ENCODE data around the gene SDC3.
"Not testable (repeated sequence)": the region's sequence is repeated elsewhere in the genome, so short reads cannot be mapped to it uniquely, and the experiment has no call there.

SDC3 gene

DNA sequence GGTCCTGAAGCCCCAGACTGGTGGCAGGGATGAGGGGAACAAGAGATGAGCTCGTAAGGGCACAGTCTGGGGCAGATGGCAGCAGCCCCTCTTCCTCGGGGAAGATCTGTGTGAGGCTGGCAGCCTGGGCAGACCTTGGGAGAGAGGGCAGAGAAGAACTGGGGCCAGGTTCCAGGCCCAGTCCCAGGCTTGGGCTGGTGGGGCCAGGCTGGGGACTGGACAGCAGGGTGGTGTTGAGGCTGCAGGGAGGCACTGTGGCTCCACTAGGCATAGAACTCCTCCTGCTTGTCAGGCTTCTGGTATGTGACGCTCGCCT lies 35.7 kb downstream of the SDC3 start:
- Histone ChIP-seq H3K4me3 (ENCODE audit: low read length in 2 of 2) (no peak overlapping the region), H3K9ac (ENCODE audit: low read length in 2 of 2) (no peak overlapping the region), H3K27ac (ENCODE audit: low read length) (no peak overlapping the region), H3K27me3 (ENCODE audit: control insufficient read depth in 1 of 2, insufficient read depth in 2 of 2, low read length in 2 of 2) (no peaks in the 10 kb centered on the region), H3K36me3 (ENCODE audit: control insufficient read depth in 2 of 2, insufficient read depth in 2 of 2, low read length in 2 of 2) (peaks cover 48% of the 10 kb centered on the region in 2 donors), H3K4me1 (ENCODE audit: control insufficient read depth, insufficient read depth, low read length) (peaks cover 18% of the 10 kb centered on the region), H3K9me3 (ENCODE audit: control insufficient read depth in 2 of 2, low read length in 2 of 2) (peaks cover 0 to 8% of the 10 kb centered on the region in 2 donors)

DNA sequence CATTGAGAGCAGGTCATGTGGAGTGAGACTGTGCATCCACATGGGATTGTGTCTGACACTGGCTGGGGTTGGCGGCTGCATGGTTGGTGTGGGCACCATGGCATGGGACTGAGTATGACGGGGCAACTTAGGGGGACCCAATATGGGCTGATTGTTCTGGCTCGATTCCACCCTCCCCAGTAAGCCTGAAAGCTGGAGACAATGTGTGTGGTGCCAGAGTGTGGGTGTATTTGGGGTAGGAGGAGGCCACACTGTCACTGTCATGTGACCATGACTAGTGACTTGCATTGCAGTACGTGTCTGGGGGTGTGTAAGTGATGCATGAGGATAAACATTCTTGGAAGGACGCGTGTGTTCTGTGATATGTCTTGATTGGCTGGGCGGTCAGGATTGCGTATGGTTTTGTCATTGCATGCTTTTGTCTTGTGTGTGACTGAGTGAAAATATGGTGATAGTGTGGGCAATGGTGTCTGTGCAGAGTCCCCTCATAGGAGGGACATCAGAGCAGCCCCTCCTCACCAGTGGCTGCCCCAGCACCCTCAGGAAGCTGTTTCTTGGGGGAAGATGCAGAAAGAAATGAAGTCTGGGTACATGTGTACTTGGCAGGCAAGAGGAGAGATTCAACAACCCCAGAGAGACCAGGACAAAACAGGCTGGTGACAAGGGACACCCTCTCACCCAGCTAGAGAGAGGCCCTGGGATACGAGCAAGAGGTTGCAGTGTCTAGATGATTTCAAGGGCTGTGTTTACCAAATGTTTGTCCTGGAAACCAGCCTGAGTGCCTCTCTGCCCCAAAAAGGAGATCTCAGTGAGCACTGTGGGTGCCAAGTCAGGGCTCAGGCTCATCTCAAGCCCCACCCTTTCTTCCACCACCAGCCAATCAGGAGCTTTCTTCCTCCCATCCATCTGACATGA lies 36.3 kb downstream of the SDC3 start:
- no peak overlapping the region for H3K4me3 ChIP-seq (ENCODE audit: low read length in 2 of 2)
- H3K27ac ChIP-seq (ENCODE audit: low read length): no peak overlapping the region
- H3K9me3 ChIP-seq (ENCODE audit: control insufficient read depth in 2 of 2, low read length in 2 of 2): peaks cover 0 to 8% of the 10 kb centered on the region in 2 donors
- peaks cover 12% of the 10 kb centered on the region for H3K4me1 ChIP-seq (ENCODE audit: control insufficient read depth, insufficient read depth, low read length)
- no peak overlapping the region for H3K9ac ChIP-seq (ENCODE audit: low read length in 2 of 2)
- peaks cover 48% of the 10 kb centered on the region in 2 donors for H3K36me3 ChIP-seq (ENCODE audit: control insufficient read depth in 2 of 2, insufficient read depth in 2 of 2, low read length in 2 of 2)
- H3K27me3 ChIP-seq (ENCODE audit: control insufficient read depth in 1 of 2, insufficient read depth in 2 of 2, low read length in 2 of 2): no peaks in the 10 kb centered on the region

DNA sequence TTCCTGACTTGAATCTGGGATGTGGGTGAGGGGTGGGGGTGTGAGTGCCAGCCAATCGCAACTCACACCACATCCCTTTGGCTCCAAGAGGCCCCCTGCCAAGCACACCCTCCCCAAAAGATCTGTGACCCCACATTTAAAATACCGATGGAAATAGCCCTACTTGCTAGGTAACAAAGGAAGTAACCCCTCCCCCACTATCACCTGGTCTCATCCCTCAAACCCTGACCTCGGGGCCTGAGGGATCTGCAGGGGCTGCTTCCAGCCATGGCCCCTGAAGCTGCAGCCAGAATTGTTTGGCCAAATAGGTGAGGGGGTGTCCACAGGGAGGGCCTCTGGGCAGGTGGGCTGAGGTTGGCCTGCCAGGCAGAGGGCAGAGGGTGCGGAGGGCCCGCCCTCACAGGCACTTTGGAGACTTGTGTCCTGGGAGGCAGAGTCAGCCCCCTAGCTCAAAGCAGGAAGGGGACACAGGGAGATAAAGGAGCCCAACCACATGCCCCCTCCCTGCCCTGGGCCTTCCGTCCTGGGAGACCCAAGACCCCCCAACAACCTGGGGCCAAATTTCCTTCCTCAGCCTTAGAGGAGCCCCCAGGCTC lies 37.2 kb downstream of the SDC3 start:
- H3K4me3 ChIP-seq (ENCODE audit: low read length in 2 of 2): no peak overlapping the region
- peaks cover 0 to 8% of the 10 kb centered on the region in 2 donors for H3K9me3 ChIP-seq (ENCODE audit: control insufficient read depth in 2 of 2, low read length in 2 of 2)
- no peaks in the 10 kb centered on the region for H3K27me3 ChIP-seq (ENCODE audit: control insufficient read depth in 1 of 2, insufficient read depth in 2 of 2, low read length in 2 of 2)
- H3K27ac ChIP-seq (ENCODE audit: low read length): no peak overlapping the region
- no peak overlapping the region for H3K9ac ChIP-seq (ENCODE audit: low read length in 2 of 2)
- peaks cover 4% of the 10 kb centered on the region for H3K4me1 ChIP-seq (ENCODE audit: control insufficient read depth, insufficient read depth, low read length)
- peaks cover 45 to 48% of the 10 kb centered on the region in 2 donors for H3K36me3 ChIP-seq (ENCODE audit: control insufficient read depth in 2 of 2, insufficient read depth in 2 of 2, low read length in 2 of 2)

DNA sequence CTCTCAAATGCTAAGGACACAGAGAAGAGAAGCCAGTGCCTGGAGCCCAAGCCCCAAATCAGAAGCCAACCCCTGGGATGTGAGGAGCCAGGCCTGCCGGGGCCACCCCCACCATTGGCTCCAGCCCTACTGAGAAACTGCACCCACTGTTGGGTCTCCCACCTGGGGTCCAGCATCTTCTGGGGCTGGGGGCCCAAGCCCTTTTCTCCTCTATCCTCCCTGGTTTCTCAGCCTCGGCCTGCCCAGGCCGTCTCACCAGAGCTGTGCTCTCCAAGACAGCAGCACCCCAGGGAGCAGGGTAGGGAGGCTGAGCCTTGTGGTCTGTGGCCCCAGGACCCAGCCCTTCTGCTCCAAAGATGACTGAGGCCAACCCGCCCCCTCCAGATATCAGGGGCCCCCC lies 37.9 kb downstream of the SDC3 start:
- Histone ChIP-seq H3K4me3 (ENCODE audit: low read length in 2 of 2) (no peak overlapping the region), H3K27ac (ENCODE audit: low read length) (no peak overlapping the region), H3K9ac (ENCODE audit: low read length in 2 of 2) (no peak overlapping the region), H3K4me1 (ENCODE audit: control insufficient read depth, insufficient read depth, low read length) (peaks cover under 1% of the 10 kb centered on the region), H3K27me3 (ENCODE audit: control insufficient read depth in 1 of 2, insufficient read depth in 2 of 2, low read length in 2 of 2) (no peaks in the 10 kb centered on the region), H3K36me3 (ENCODE audit: control insufficient read depth in 2 of 2, insufficient read depth in 2 of 2, low read length in 2 of 2) (peaks cover 41 to 47% of the 10 kb centered on the region in 2 donors), H3K9me3 (ENCODE audit: control insufficient read depth in 2 of 2, low read length in 2 of 2) (peaks cover 0 to 8% of the 10 kb centered on the region in 2 donors)

DNA sequence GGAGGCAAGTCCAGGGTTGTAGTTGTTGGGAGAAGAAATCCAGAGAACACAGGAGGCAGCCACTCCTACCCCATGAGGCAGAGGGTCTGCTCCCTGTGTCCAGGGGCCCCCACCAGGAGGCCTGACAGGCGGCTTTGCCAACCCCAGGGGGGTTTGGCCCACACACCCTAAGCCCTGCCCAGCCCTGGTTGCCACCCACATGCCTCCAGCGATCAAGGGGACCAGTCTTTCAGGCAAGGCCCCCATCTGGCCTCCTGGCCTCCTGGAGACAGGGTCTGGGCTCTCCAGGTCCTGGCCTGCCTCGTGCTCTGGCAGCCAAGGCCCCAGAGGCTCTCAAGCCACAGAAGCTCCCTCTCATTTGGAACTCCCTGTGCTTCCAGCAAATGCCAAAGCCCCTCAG lies 38.5 kb downstream of the SDC3 start:
- H3K27ac ChIP-seq (ENCODE audit: low read length): no peak overlapping the region
- no peak overlapping the region for H3K9ac ChIP-seq (ENCODE audit: low read length in 2 of 2)
- H3K36me3 ChIP-seq (ENCODE audit: control insufficient read depth in 2 of 2, insufficient read depth in 2 of 2, low read length in 2 of 2): peaks cover 39 to 41% of the 10 kb centered on the region in 2 donors
- H3K9me3 ChIP-seq (ENCODE audit: control insufficient read depth in 2 of 2, low read length in 2 of 2): peaks cover 0 to 8% of the 10 kb centered on the region in 2 donors
- H3K27me3 ChIP-seq (ENCODE audit: control insufficient read depth in 1 of 2, insufficient read depth in 2 of 2, low read length in 2 of 2): no peaks in the 10 kb centered on the region
- H3K4me3 ChIP-seq (ENCODE audit: low read length in 2 of 2): no peak overlapping the region
- H3K4me1 ChIP-seq (ENCODE audit: control insufficient read depth, insufficient read depth, low read length): no peaks in the 10 kb centered on the region

DNA sequence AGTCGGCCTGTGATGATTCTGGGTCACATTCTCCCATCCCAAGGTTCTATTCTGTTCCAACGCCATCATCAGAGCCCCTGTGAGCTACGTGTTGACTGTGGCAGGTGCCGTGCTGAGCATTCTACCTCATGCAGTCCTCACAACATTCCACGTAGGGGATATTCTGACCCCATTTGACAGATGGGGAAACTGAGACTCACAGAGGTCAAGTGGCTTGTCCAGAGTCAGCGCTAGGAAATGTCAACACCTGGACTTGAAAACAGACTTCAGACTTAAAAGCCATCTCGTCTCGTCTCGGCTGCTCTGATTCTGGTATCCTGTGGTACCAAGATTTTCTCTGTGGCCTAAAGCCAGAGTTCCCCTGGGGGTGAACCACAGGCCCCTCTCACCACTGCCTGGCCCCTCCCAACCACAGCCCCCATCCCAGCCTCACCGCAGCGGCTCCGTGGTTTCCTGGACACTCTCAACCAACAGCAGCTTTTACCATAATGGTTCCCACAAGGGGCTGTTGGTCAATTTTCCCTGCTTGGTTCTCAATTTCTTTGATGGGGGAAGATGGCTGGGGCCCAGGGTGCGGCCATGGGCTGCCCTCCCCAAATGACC lies 39.6 kb downstream of the SDC3 start:
- no peak overlapping the region for H3K27ac ChIP-seq (ENCODE audit: low read length)
- no peak overlapping the region for H3K9ac ChIP-seq (ENCODE audit: low read length in 2 of 2)
- peaks cover 29 to 30% of the 10 kb centered on the region in 2 donors for H3K36me3 ChIP-seq (ENCODE audit: control insufficient read depth in 2 of 2, insufficient read depth in 2 of 2, low read length in 2 of 2)
- H3K27me3 ChIP-seq (ENCODE audit: control insufficient read depth in 1 of 2, insufficient read depth in 2 of 2, low read length in 2 of 2): no peaks in the 10 kb centered on the region
- peaks cover 0 to 8% of the 10 kb centered on the region in 2 donors for H3K9me3 ChIP-seq (ENCODE audit: control insufficient read depth in 2 of 2, low read length in 2 of 2)
- H3K4me1 ChIP-seq (ENCODE audit: control insufficient read depth, insufficient read depth, low read length): no peaks in the 10 kb centered on the region
- H3K4me3 ChIP-seq (ENCODE audit: low read length in 2 of 2): no peak overlapping the region

DNA sequence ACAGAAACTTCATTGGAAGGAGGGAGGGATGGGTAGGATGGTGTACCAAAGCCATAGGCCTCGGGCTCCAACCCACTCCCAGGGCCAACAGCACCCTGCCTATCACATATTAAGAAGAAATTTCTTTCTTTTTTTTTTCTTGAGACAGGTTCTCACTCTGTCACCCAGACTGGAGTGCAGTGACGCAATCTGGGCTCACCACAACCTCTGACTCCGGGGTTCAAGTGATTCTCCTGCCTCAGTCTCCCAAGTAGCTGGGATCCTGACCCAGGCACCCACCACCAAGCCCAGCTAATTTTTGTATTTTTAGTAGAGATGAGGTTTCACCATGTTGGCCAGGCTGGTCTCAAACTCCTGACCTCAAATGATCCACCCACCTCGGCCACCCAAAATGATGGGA lies 40.5 kb downstream of the SDC3 start:
- H3K27me3 ChIP-seq (ENCODE audit: control insufficient read depth in 1 of 2, insufficient read depth in 2 of 2, low read length in 2 of 2); H3K4me1 ChIP-seq (ENCODE audit: control insufficient read depth, insufficient read depth, low read length); H3K9me3 ChIP-seq (ENCODE audit: control insufficient read depth in 2 of 2, low read length in 2 of 2); H3K9ac ChIP-seq (ENCODE audit: low read length in 2 of 2); H3K4me3 ChIP-seq (ENCODE audit: low read length in 2 of 2); H3K27ac ChIP-seq (ENCODE audit: low read length): not testable (repeated sequence)
- H3K36me3 ChIP-seq (ENCODE audit: control insufficient read depth in 2 of 2, insufficient read depth in 2 of 2, low read length in 2 of 2): peaks cover 20 to 21% of the 10 kb centered on the region in 2 donors

DNA sequence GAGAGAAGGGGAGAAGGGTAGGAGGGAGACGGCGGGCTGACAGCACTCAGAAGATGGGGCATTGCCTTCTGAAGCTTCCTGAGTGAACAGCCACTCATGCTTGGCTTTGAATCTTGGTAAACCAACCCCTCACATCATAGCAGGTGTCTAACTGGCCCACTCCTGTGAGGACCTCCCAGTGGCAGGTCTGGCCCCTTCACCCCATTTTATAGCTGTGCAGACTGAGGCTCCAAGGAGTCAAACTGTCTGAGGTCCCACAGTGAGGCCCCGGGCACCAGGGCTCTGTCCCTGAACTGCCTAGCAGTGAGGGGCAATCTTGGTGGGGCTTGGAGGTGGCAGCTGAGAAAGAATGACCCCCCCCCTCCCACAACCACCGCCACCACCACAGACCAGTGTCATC lies 41.0 kb downstream of the SDC3 start:
- no peaks in the 10 kb centered on the region for H3K9me3 ChIP-seq (ENCODE audit: control insufficient read depth in 2 of 2, low read length in 2 of 2)
- no peak overlapping the region for H3K4me3 ChIP-seq (ENCODE audit: low read length in 2 of 2)
- H3K9ac ChIP-seq (ENCODE audit: low read length in 2 of 2): no peak overlapping the region
- no peaks in the 10 kb centered on the region for H3K27me3 ChIP-seq (ENCODE audit: control insufficient read depth in 1 of 2, insufficient read depth in 2 of 2, low read length in 2 of 2)
- no peaks in the 10 kb centered on the region for H3K4me1 ChIP-seq (ENCODE audit: control insufficient read depth, insufficient read depth, low read length)
- no peak overlapping the region for H3K27ac ChIP-seq (ENCODE audit: low read length)
- peaks cover 15 to 16% of the 10 kb centered on the region in 2 donors for H3K36me3 ChIP-seq (ENCODE audit: control insufficient read depth in 2 of 2, insufficient read depth in 2 of 2, low read length in 2 of 2)

DNA sequence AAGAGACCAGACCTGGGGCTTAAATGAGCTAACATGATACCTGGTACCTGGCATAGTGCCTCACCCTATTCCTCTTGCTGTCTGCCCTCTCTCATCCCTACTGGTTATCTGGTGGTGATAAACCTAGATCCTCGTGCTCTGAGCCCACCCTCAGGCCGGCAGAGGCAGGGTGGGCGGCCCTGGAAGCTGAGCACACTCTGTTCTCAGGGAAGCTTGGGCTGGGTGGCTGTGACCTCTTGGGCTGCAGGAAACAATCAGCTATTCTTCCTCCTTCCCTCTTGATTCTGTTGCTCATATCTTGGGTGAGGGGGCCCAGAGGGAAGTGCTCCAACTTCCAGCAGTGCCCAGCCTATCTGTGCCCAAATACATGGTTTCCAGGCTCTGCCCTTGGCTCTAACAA lies 42.0 kb downstream of the SDC3 start:
- Histone ChIP-seq H3K4me3 (ENCODE audit: low read length in 2 of 2) (no peak overlapping the region), H3K4me1 (ENCODE audit: control insufficient read depth, insufficient read depth, low read length) (no peaks in the 10 kb centered on the region), H3K27ac (ENCODE audit: low read length) (no peak overlapping the region), H3K27me3 (ENCODE audit: control insufficient read depth in 1 of 2, insufficient read depth in 2 of 2, low read length in 2 of 2) (no peaks in the 10 kb centered on the region), H3K9ac (ENCODE audit: low read length in 2 of 2) (no peak overlapping the region), H3K36me3 (ENCODE audit: control insufficient read depth in 2 of 2, insufficient read depth in 2 of 2, low read length in 2 of 2) (peaks cover 6% of the 10 kb centered on the region in 2 donors), H3K9me3 (ENCODE audit: control insufficient read depth in 2 of 2, low read length in 2 of 2) (no peaks in the 10 kb centered on the region)

DNA sequence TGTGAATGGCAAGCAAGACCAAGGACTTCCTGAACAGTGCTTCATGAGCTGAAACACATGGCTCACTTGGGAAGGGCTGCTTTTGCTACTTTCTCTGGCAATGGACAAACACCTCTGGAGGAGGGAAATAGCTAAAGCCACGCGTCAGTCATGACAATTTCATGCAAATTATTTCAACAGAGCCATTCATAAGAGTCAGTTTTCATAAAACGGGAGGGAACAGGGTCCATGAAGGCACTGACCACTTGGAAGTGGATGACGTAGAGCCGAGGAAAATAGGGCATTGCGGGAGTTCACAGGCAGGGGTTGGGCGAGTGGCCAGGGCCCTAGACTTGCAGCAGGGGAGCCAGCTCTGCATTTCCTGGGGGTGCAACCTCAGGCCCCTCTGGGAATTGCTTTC lies 43.9 kb downstream of the SDC3 start:
- no peaks in the 10 kb centered on the region for H3K4me1 ChIP-seq (ENCODE audit: control insufficient read depth, insufficient read depth, low read length)
- no peaks in the 10 kb centered on the region for H3K9me3 ChIP-seq (ENCODE audit: control insufficient read depth in 2 of 2, low read length in 2 of 2)
- H3K4me3 ChIP-seq (ENCODE audit: low read length in 2 of 2): no peak overlapping the region
- no peak overlapping the region for H3K27ac ChIP-seq (ENCODE audit: low read length)
- H3K9ac ChIP-seq (ENCODE audit: low read length in 2 of 2): no peak overlapping the region
- peaks cover 3 to 5% of the 10 kb centered on the region in 2 donors for H3K36me3 ChIP-seq (ENCODE audit: control insufficient read depth in 2 of 2, insufficient read depth in 2 of 2, low read length in 2 of 2)
- H3K27me3 ChIP-seq (ENCODE audit: control insufficient read depth in 1 of 2, insufficient read depth in 2 of 2, low read length in 2 of 2): no peaks in the 10 kb centered on the region

Data from stomach smooth muscle (tissue), 2 donors.